Measurements from ENCODE around the gene FRAT1.

DNA sequence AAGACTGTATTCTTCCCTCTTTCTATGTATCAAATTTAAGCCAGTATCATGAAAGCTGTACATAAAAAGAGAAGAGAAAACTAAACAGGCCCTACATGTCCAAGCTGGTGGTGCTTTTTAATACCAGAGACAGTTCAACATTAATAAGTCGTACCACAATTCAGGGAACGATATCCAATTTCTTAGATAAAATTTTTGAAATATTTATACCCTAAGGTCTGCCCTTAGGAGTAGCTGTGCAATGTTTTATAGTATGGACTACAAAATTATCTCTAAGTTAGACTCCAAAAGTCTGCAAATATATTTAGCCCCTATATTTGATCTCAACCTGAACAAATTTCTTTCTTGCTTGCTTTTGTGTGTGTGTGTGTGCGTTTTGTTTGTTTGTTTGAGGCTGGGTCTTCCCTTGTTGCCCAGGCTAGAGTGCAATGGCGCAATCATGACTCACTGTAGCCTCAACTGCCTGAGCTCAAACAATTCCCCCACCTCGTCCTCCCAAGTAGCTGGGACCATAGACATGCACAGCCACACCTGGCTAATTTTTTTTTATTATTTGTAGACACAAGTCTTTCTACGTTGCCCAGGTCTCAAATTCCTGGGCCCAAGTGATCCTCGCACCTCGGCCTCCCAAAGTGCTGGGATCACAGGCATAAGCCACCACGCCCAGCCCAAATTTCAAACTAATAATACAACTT is 39.8 kb upstream of the FRAT1 start:
- TF ChIP-seq, protein P1, sequence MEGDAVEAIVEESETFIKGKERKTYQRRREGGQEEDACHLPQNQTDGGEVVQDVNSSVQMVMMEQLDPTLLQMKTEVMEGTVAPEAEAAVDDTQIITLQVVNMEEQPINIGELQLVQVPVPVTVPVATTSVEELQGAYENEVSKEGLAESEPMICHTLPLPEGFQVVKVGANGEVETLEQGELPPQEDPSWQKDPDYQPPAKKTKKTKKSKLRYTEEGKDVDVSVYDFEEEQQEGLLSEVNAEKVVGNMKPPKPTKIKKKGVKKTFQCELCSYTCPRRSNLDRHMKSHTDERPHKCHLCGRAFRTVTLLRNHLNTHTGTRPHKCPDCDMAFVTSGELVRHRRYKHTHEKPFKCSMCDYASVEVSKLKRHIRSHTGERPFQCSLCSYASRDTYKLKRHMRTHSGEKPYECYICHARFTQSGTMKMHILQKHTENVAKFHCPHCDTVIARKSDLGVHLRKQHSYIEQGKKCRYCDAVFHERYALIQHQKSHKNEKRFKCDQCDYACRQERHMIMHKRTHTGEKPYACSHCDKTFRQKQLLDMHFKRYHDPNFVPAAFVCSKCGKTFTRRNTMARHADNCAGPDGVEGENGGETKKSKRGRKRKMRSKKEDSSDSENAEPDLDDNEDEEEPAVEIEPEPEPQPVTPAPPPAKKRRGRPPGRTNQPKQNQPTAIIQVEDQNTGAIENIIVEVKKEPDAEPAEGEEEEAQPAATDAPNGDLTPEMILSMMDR (IDR thresholded peaks at IDR 0.05) = no peak
- no peak for TF ChIP-seq POLR2A (IDR thresholded peaks at IDR 0.05)
- TF ChIP-seq POLR2AphosphoS5 (IDR thresholded peaks at IDR 0.05) = no peak

Data from prostate gland (tissue), 2 donors.